Right atrium auricular region (tissue), 2 donors: ENCODE data around the gene PLD4. TPM values are rescaled to one million over a fixed set of nuclear protein-coding genes. Genes with fewer than 3 reads are reported as not detected.

Source experiments
- DNase-seq: peaks from one replicate; pipeline ENCODE4 v3.0.0-alpha.2; 2019; ENCODE audit warnings: low spot score
- H3K27ac ChIP-seq, 2 donors: fragments of 200-600 bp; sonication (generic); 1 replicate in 1 of 2; 2 replicates in 1 of 2; pipeline ENCODE4 v1.5.1; 2016 to 2019
- H3K27me3 ChIP-seq, 2 donors: fragments of 200-600 bp; sonication (generic); one replicate each; pipeline versions ENCODE4 v1.5.1 to v1.6.0; 2017 to 2019
- H3K36me3 ChIP-seq: fragments of 200-600 bp; sonication (generic); one replicate; pipeline ENCODE4 v1.5.1; 2016
- H3K4me1 ChIP-seq, 2 donors: fragments of 200-600 bp; sonication (generic); one replicate each; pipeline versions ENCODE4 v1.5.1 to v1.6.0; 2017 to 2019
- H3K4me3 ChIP-seq, 2 donors: fragments of 200-600 bp; sonication (generic); 1 replicate in 1 of 2; 2 replicates in 1 of 2; pipeline ENCODE4 v1.5.1; 2017 to 2019; ENCODE audit warnings: mild to moderate bottlenecking in 1 of 2, moderate library complexity in 1 of 2
- H3K9me3 ChIP-seq, 2 donors: fragments of 200-600 bp; sonication (generic); one replicate each; pipeline ENCODE4 v1.5.1; 2019
- CTCF ChIP-seq, 2 donors: fragments of 200-600 bp; sonication (generic); IDR thresholded peaks; one replicate each; pipeline ENCODE4 v1.5.1; 2019; ENCODE audit warnings: antibody characterized with exemption in 2 of 2
- total RNA-seq, 2 donors: library from RNA; depleted of rRNA; stranded (reverse); fragments of >200 nt; gene quantifications; one replicate each; pipeline ENCODE4 v1.1.0, GENCODE V29; 2016

PLD4 gene
- total RNA-seq, 2 donors from 2014 or later, result 0.08 TPM; not detected in 1

- Histone ChIP-seq H3K4me3 (no peak overlapping the region), H3K27me3 (no peaks in the 10 kb centered on the region), H3K4me1 (peaks cover 0 to 1% of the 10 kb centered on the region in 2 donors), H3K36me3 (peaks cover 6% of the 10 kb centered on the region), H3K9me3 (no peaks in the 10 kb centered on the region), H3K27ac (no peak overlapping the region)
- DNase-seq, result no peak
- TF ChIP-seq CTCF (IDR thresholded peaks at IDR 0.05), result no peak
These were observed 46.7 kb upstream of the PLD4 start for GRCh38 chr14:104877806-104878550.

- TF ChIP-seq CTCF (IDR thresholded peaks at IDR 0.05), result no peak
- H3K36me3 ChIP-seq, result peaks cover 12% of the 10 kb centered on the region
- no peak overlapping the region for H3K4me3 ChIP-seq
- H3K27me3 ChIP-seq, result no peaks in the 10 kb centered on the region
- no peaks in the 10 kb centered on the region for H3K4me1 ChIP-seq
- no peaks in the 10 kb centered on the region for H3K9me3 ChIP-seq
- H3K27ac ChIP-seq, result no peak overlapping the region
- no peak for DNase-seq
These were observed 46.1 kb upstream of the PLD4 start for GRCh38 chr14:104878582-104878981.

GRCh38 chr14:104879201-104879982 is 45.3 kb upstream of the PLD4 start:
- no peak overlapping the region for H3K27ac ChIP-seq
- no peak for TF ChIP-seq CTCF (IDR thresholded peaks at IDR 0.05)
- H3K9me3 ChIP-seq, result no peaks in the 10 kb centered on the region
- no peak overlapping the region for H3K4me3 ChIP-seq
- H3K27me3 ChIP-seq, result no peaks in the 10 kb centered on the region
- H3K4me1 ChIP-seq, result no peaks in the 10 kb centered on the region
- peaks cover 20% of the 10 kb centered on the region for H3K36me3 ChIP-seq
- DNase-seq, result no peak

- H3K27me3 ChIP-seq, result no peaks in the 10 kb centered on the region
- no peak overlapping the region for H3K27ac ChIP-seq
- no peaks in the 10 kb centered on the region for H3K9me3 ChIP-seq
- DNase-seq, result no peak
- H3K4me3 ChIP-seq, result no peak overlapping the region
- TF ChIP-seq CTCF (IDR thresholded peaks at IDR 0.05), result no peak
- H3K4me1 ChIP-seq, result no peaks in the 10 kb centered on the region
- peaks cover 20% of the 10 kb centered on the region for H3K36me3 ChIP-seq
These were observed 44.6 kb upstream of the PLD4 start for GRCh38 chr14:104879983-104880565.

- no peak overlapping the region for H3K27ac ChIP-seq
- no peaks in the 10 kb centered on the region for H3K27me3 ChIP-seq
- H3K36me3 ChIP-seq, result peaks cover 20% of the 10 kb centered on the region
- H3K4me1 ChIP-seq, result no peaks in the 10 kb centered on the region
- DNase-seq, result no peak
- no peaks in the 10 kb centered on the region for H3K9me3 ChIP-seq
- H3K4me3 ChIP-seq, result no peak overlapping the region
- TF ChIP-seq CTCF (IDR thresholded peaks at IDR 0.05), result no peak
These were observed 44.0 kb upstream of the PLD4 start for GRCh38 chr14:104880584-104881210.
